HG03097 (cell line): Measurements from ENCODE around the gene DNM3.

Experiments
- ATAC-seq: cut with Tn5 transposase; IDR thresholded peaks from one replicate; pipeline ENCODE4 v1.9.1; 2021; ENCODE audit not compliant: unreplicated experiment, low FRiP score

Gene DNM3

GRCh38 chr1:171817511-171818265, 23.6 kb upstream of the DNM3 start:
- ATAC-seq = no peak

GRCh38 chr1:171819946-171820345, 21.4 kb upstream of the DNM3 start:
- no peak for ATAC-seq

DNA sequence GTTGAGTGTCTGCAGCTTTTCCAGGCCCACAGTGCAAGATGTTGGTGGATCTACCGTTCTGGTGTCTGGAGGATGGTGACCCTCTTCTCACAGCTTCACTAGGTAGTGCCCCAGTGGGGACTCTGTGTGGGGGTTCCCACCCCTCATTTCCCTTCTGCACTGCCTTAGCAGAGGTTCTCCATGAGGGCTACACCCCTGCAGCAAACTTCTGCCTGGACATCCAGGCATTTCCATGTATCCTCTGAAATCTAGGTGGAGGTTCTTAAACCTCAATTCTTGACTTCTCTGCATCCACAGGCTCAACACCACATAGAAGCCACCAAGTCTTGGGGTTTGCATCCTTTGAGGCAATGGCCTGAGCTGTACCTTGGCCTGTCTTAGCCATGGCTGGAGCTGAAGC, 14.3 kb upstream of the DNM3 start:
- ATAC-seq = no peak

DNA sequence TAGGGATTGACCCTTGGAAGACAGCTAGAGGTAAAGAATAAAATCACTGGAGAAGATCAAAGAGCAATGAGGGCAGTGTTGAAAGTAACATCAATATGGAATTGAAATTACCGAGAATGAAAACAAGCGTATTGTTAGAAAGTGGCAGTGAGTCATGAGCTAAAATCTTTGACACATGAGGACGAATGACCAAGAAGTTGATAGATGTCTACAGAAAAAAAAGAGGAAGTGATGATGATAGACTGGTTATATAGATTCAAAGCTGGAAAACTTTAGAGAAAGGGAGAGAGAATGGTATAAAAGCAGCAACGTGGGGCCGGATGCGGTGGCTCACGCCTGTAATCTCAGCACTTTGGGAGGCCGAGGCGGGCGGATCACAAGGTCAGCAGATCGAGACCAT, 12.5 kb upstream of the DNM3 start:
- no peak for ATAC-seq

GRCh38 chr1:171833091-171833825, 8.0 kb upstream of the DNM3 start:
- ATAC-seq = no peak

DNA sequence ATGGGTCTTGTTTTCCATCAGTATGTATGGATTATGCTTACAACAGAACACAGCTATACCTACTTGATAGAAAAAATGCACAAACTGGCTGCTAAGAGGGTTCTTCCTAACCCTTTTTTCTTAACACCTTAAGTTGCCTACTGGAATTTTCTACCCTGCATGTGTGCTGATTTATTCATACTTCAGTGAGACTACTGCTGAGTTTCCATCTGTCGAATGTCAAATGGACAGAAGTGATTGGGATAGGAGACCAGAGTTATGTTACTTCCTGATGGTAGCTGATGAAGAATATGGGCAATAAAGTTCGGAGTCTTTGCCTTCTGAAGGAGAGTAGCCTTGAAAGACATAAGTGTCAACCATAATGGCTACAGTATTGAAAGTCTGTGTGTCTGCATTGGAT, 6.5 kb upstream of the DNM3 start:
- ATAC-seq = no peak

DNA sequence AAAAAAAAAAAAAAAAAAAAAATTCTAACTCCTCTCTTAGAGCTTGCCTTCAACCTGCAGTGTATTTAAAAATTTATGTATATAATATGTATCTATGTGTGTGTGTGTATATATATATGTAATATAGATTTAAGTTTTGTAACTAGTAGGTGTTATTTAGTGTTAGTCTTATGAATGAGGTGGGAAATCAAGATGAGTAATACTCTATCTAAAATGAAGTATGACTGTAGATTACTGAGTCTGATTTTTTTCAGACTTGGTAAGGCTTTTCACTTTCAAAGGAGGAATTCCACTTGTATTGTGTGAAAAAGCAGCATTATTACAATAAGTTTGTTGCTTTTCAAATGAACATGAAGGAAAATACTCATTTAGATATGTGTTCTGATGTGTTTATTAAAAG, 5.4 kb upstream of the DNM3 start:
- ATAC-seq = no peak

DNA sequence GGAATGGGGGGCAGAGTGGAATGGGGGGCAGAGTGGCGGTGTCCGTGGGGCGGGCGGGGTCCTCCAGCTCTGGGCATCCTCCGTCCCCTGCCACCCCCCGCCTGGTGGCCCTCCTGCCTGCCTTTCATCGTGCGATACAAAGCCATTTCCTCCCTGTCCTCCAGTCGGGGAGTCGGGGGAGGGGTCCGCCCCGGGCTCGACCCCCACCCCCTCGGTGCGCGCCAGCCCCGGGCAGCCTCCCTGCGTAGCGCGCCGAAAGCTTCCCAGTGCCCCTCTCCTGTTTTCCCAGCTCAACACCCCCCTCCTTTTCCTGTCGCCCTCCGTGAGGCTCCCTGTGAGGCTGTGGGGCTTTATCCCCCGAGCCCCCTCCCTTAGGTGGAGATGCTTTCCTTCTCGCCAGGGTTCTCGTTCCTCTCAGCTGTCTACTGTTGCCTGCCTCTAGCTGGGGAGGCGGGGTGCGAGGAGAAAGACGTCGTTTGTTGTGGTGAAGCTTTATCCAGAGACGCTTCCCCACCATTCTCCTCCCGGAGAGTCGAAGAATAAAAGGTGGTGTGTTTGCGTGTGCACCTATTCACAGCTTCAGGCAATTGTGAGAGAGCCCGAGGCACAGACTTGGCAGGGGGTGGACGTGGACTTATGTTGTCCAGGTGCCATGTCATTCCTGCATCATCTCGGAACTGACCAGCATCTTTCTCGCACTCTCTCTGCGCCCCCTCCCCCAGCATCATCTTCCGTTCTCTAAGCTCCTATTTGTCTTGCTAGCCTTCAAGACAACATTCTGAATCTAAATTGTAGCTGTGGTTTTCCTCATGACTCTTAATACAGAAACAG, 848 bp downstream of the DNM3 start:
- ATAC-seq = no peak

- ATAC-seq = no peak
These were observed 3.1 kb downstream of the DNM3 start for GRCh38 chr1:171844381-171844780.

- ATAC-seq = no peak
These were observed 4.7 kb downstream of the DNM3 start for GRCh38 chr1:171845998-171846397.

DNA sequence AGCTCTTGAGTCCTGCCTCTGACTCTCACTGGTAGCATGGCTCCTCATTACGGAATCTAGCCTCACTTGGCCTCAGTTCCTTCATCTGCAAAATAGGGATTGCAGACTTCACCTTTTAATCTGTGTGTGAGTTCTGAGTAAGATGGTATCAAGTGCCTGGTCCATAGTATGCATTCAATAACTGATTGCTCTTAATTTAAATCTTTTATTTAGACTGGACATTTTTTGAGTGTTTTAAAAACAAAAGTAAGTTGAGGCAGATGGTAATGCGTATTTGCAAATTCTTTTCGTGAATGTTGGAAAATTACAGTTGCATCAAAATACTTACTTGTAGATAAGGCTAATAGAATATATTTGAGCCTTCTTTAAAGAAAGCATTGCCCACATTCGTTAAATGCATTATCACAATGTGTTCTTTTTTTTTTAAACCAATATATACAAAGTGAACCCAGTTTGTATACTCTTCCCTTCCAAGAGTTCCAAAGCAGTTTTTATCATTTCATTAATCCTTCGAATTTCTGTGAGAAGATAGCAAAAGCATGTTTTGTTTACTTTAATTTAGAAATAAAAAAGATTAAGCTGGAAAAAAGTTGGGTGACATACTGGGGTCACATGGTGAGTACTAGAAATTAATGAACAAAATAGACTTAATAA, 8.1 kb downstream of the DNM3 start:
- ATAC-seq = no peak

GRCh38 chr1:171850651-171851350, 9.5 kb downstream of the DNM3 start:
- no peak for ATAC-seq

- ATAC-seq = no peak
These were observed 11.0 kb downstream of the DNM3 start for GRCh38 chr1:171852272-171852671.

- no peak for ATAC-seq
These were observed 14.1 kb downstream of the DNM3 start for GRCh38 chr1:171855381-171855780.

- no peak for ATAC-seq
These were observed 17.4 kb downstream of the DNM3 start for GRCh38 chr1:171858696-171859095.

- no peak for ATAC-seq
These were observed 19.4 kb downstream of the DNM3 start for GRCh38 chr1:171860696-171861095.

- ATAC-seq = no peak
These were observed 22.2 kb downstream of the DNM3 start for GRCh38 chr1:171863531-171863930.

DNA sequence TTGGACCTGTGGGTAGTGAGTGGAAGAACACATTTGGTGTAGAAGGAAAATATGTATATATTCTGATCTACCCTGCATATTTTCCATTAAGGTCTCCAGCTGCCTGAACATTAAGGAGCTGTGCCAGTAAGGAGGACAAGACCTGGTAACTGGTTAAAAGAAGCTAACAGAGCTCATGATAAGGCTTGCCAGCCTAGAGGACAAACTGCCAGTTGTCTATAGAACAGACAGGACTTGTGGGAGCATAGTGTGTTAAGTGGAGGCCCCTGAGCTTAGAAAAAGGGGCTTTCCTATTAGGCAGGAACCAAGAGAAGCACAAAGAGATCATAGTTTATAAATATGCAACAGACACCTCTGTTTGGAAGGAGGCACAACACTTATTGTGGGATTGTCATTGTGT, 23.0 kb downstream of the DNM3 start:
- ATAC-seq = no peak

DNA sequence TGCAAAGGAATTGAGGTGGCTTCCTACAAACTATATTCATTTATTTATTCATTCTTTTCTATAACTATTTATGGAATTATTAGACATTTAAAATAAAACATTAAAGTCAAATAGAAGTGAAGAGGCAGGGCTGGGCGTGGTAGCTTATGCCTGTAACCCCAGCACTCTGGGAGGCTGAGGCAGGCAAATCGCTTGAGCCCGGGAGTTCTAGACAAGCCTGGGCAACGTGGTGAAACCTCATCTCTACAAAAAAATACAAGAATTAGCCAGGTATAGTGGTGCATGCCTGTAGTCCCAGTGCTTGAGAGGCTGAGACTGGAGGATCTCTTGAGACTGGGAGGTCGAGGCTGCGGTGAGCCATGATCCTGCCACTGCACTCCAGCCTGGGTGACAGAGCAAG, 23.8 kb downstream of the DNM3 start:
- ATAC-seq = no peak

- no peak for ATAC-seq
These were observed 25.9 kb downstream of the DNM3 start for GRCh38 chr1:171867236-171867635.
